Keratinocyte (primary cell): ENCODE data around the gene VPS26B. TPM values are rescaled to one million over a fixed set of nuclear protein-coding genes. Genes with fewer than 3 reads are reported as not detected.

Experiments
- DNase-seq: peaks from one replicate; pipeline ENCODE4 v3.0.0-alpha.2; 2011; ENCODE audit warnings: low read depth, missing footprints, low spot score
- FAIRE-seq: peaks from 2 replicates; lab custom pipeline; 2011; peaks lifted over from hg19 to GRCh38; lab: Jason Lieb, UNC
- H2AFZ ChIP-seq: 2 replicates; pipeline ENCODE4 v1.6.0; 2012; ENCODE audit warnings: low read length, control low read depth, inconsistent platforms; ENCODE audit not compliant: control insufficient read depth
- H3K27ac ChIP-seq: 2 replicates; pipeline ENCODE4 v1.5.1; 2011; ENCODE audit warnings: low read length; ENCODE audit not compliant: control insufficient read depth, insufficient read depth
- H3K27me3 ChIP-seq: 3 replicates; pipeline ENCODE4 v1.6.0; 2011; ENCODE audit warnings: low read length; ENCODE audit not compliant: control insufficient read depth, insufficient read depth; ENCODE audit errors: extremely low read depth
- H3K36me3 ChIP-seq, 2 experiments: 2 replicates in 1 of 2; 3 replicates in 1 of 2; pipeline ENCODE4 v1.5.1; 2011; ENCODE audit warnings: low read length in 2 of 2, mild to moderate bottlenecking in 1 of 2; ENCODE audit not compliant: control insufficient read depth in 2 of 2, insufficient read depth in 2 of 2; ENCODE audit errors: extremely low read depth in 1 of 2
- H3K4me1 ChIP-seq: 3 replicates; pipeline ENCODE4 v1.5.1; 2011; ENCODE audit warnings: low read length; ENCODE audit not compliant: control insufficient read depth, insufficient read depth; ENCODE audit errors: extremely low read depth
- H3K4me2 ChIP-seq: 3 replicates; pipeline ENCODE4 v1.6.0; 2011; ENCODE audit warnings: low read depth, low read length; ENCODE audit not compliant: control insufficient read depth, insufficient read depth; ENCODE audit errors: extremely low read depth
- H3K4me3 ChIP-seq, 3 experiments: fragments of 200-600 bp in 1 of 3; sonication (generic) in 1 of 3; 2 replicates in 2 of 3; 3 replicates in 1 of 3; pipeline ENCODE4 v1.5.1; 2011 to 2016; ENCODE audit warnings: low read length in 3 of 3, mild to moderate bottlenecking in 3 of 3, control low read depth in 2 of 3, inconsistent platforms in 1 of 3, low read depth in 1 of 3, mixed read lengths in 1 of 3, mixed run types in 1 of 3, moderate library complexity in 1 of 3; ENCODE audit not compliant: control insufficient read depth in 2 of 3, insufficient read depth in 2 of 3; ENCODE audit errors: extremely low read depth in 1 of 3
- H3K79me2 ChIP-seq: 2 replicates; pipeline ENCODE4 v1.6.0; 2012; ENCODE audit warnings: low read length; ENCODE audit not compliant: control insufficient read depth, insufficient read depth
- H3K9ac ChIP-seq: 3 replicates; pipeline ENCODE4 v1.6.0; 2011; ENCODE audit warnings: low read length; ENCODE audit not compliant: control insufficient read depth, insufficient read depth; ENCODE audit errors: extremely low read depth
- H3K9me1 ChIP-seq: 3 replicates; pipeline ENCODE4 v1.6.0; 2011; ENCODE audit warnings: low read length; ENCODE audit not compliant: control insufficient read depth, insufficient read depth; ENCODE audit errors: extremely low read depth
- H3K9me3 ChIP-seq: 2 replicates; pipeline ENCODE4 v1.5.1; 2012; ENCODE audit warnings: low read depth, low read length; ENCODE audit not compliant: control insufficient read depth
- H4K20me1 ChIP-seq: 3 replicates; pipeline ENCODE4 v1.6.0; 2011; ENCODE audit warnings: low read length; ENCODE audit not compliant: control insufficient read depth, insufficient read depth; ENCODE audit errors: extremely low read depth
- EZH2 ChIP-seq: IDR thresholded peaks from one replicate; pipeline ENCODE4 v1.6.1; 2012; ENCODE audit warnings: inconsistent platforms, mild to moderate bottlenecking, low read length, moderate library complexity
- dilution Hi-C: fragments of 300-500 bp; cut with MboI; formaldehyde crosslinking; loops from one replicate; pipeline ENCODE4 v1.7.0; 2020; ENCODE audit warnings: low sequenced_read_pairs; ENCODE audit not compliant: extremely low pct_ligation_motif_present
- polyA plus RNA-seq, 5 experiments: library from polyadenylated mRNA; depleted of rRNA in 3 of 5; stranded (reverse) in 3 of 5; stranded (forward) in 1 of 5; unstranded in 1 of 5; fragments of >200 nt; gene quantifications; 1 replicate in 1 of 5; 2 replicates in 3 of 5; 3 replicates in 1 of 5; pipeline versions ENCODE4 v1.2.1 to v1.2.3, GENCODE V29; 2011 to 2012; ENCODE audit warnings: missing spikeins in 2 of 5, low read depth in 1 of 5, low replicate concordance in 1 of 5
- TF ChIP-seq, protein P1 (sequence below), 3 experiments: IDR thresholded peaks in 1 of 3; conservative IDR thresholded peaks in 1 of 3; optimal IDR thresholded peaks in 1 of 3; 2 replicates in 2 of 3; 3 replicates in 1 of 3; pipeline versions ENCODE3 to v1.5.1; 2011; ENCODE audit warnings: low read length in 3 of 3, mild to moderate bottlenecking in 3 of 3, moderate library complexity in 2 of 3, control low read depth in 1 of 3, inconsistent platforms in 1 of 3; ENCODE audit not compliant: insufficient read depth in 2 of 3; ENCODE audit errors: extremely low read depth in 1 of 3

VPS26B gene
- polyA plus RNA-seq, 1 donor (not counting 4 experiments of a cell fraction or from before 2014, with no cell fraction given): 46.9 TPM

- TF ChIP-seq, protein P1, sequence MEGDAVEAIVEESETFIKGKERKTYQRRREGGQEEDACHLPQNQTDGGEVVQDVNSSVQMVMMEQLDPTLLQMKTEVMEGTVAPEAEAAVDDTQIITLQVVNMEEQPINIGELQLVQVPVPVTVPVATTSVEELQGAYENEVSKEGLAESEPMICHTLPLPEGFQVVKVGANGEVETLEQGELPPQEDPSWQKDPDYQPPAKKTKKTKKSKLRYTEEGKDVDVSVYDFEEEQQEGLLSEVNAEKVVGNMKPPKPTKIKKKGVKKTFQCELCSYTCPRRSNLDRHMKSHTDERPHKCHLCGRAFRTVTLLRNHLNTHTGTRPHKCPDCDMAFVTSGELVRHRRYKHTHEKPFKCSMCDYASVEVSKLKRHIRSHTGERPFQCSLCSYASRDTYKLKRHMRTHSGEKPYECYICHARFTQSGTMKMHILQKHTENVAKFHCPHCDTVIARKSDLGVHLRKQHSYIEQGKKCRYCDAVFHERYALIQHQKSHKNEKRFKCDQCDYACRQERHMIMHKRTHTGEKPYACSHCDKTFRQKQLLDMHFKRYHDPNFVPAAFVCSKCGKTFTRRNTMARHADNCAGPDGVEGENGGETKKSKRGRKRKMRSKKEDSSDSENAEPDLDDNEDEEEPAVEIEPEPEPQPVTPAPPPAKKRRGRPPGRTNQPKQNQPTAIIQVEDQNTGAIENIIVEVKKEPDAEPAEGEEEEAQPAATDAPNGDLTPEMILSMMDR (optimal IDR thresholded peaks at IDR 0.05 in 1 of 3, IDR thresholded peaks at IDR 0.05 in 1 of 3, conservative IDR thresholded peaks at IDR 0.05 in 1 of 3; ENCODE audit: extremely low read depth in 1 of 3, insufficient read depth in 2 of 3, low read length in 3 of 3): no peak
- TF ChIP-seq EZH2: no peak
- dilution Hi-C loops: no loop called here
- H4K20me1 ChIP-seq: no peaks in the 10 kb centered on the region
- H3K9me3 ChIP-seq: no peaks in the 10 kb centered on the region
- no peak overlapping the region for H2AFZ ChIP-seq
- FAIRE-seq (no peak), DNase-seq (no peak)
- H3K9ac ChIP-seq: no peak overlapping the region
- H3K4me2 ChIP-seq: peak overlapping the region; percentile 28
- no peak overlapping the region for H3K4me3 ChIP-seq
- H3K36me3 ChIP-seq: peaks cover 10 to 14% of the 10 kb centered on the region in 2 experiments
- H3K27me3 ChIP-seq: no peaks in the 10 kb centered on the region
- H3K27ac ChIP-seq: peak overlapping the region; percentile 69
- peaks cover 4% of the 10 kb centered on the region for H3K79me2 ChIP-seq
- peaks cover 32% of the 10 kb centered on the region for H3K4me1 ChIP-seq
- H3K9me1 ChIP-seq: no peaks in the 10 kb centered on the region
These were observed 42.0 kb downstream of the VPS26B start for GRCh38 chr11:134266440-134266839.

- H3K36me3 ChIP-seq: peaks cover 10% of the 10 kb centered on the region in 2 experiments
- H2AFZ ChIP-seq: no peak overlapping the region
- no peak overlapping the region for H3K9ac ChIP-seq
- H3K79me2 ChIP-seq: peaks cover 4% of the 10 kb centered on the region
- no peaks in the 10 kb centered on the region for H4K20me1 ChIP-seq
- H3K9me1 ChIP-seq: no peaks in the 10 kb centered on the region
- no peaks in the 10 kb centered on the region for H3K9me3 ChIP-seq
- no peak overlapping the region for H3K4me3 ChIP-seq
- DNase-seq: peak; percentile 90
- H3K4me2 ChIP-seq: peak overlapping the region; percentile 28
- no peaks in the 10 kb centered on the region for H3K27me3 ChIP-seq
- TF ChIP-seq, protein P1 (optimal IDR thresholded peaks at IDR 0.05 in 1 of 3, IDR thresholded peaks at IDR 0.05 in 1 of 3, conservative IDR thresholded peaks at IDR 0.05 in 1 of 3; ENCODE audit: extremely low read depth in 1 of 3, insufficient read depth in 2 of 3, low read length in 3 of 3): no peak
- no peak for TF ChIP-seq EZH2
- peak overlapping the region; percentile 69 for H3K27ac ChIP-seq
- H3K4me1 ChIP-seq: peaks cover 32% of the 10 kb centered on the region
- dilution Hi-C loops: no loop called here
- peak; percentile 97 for FAIRE-seq
These were observed 42.4 kb downstream of the VPS26B start for GRCh38 chr11:134266841-134267251.
